CD4-positive, alpha-beta memory T cell (primary cell): ENCODE results near the gene FKBP3. TPM values are rescaled to one million over a fixed set of nuclear protein-coding genes. Genes with fewer than 3 reads are reported as not detected.

Experiments used
- CTCF ChIA-PET: fragments of 350-600 bp; sonication (Branson Sonifier 250); formaldehyde crosslinking; loops from one replicate; lab custom pipeline; 2021; ENCODE audit warnings: inconsistent platforms; ENCODE audit not compliant: partially characterized antibody; lab: Charles Lee
- POLR2A ChIA-PET: fragments of 350-600 bp; sonication (Branson Sonifier 250); formaldehyde crosslinking; loops from one replicate; lab custom pipeline; 2021; ENCODE audit not compliant: partially characterized antibody; lab: Charles Lee
- DNase-seq, 5 donors: peaks; one replicate each; pipeline versions ENCODE4 v3.0.0 to v3.0.0-alpha.2; 2020 to 2022; ENCODE audit warnings: mixed read lengths in 1 of 5
- H3K27ac ChIP-seq: one replicate; pipeline ENCODE4 v1.7.0; 2013; ENCODE audit warnings: low read depth, low read length
- H3K27me3 ChIP-seq: 2 replicates; pipeline ENCODE4 v1.7.0; 2013; ENCODE audit warnings: mild to moderate bottlenecking, low read length, moderate library complexity; ENCODE audit not compliant: insufficient read depth
- H3K36me3 ChIP-seq: 2 replicates; pipeline ENCODE4 v1.7.0; 2013; ENCODE audit warnings: mild to moderate bottlenecking, low read length, moderate library complexity; ENCODE audit not compliant: insufficient read depth
- H3K4me1 ChIP-seq: 2 replicates; pipeline ENCODE4 v1.7.0; 2013; ENCODE audit warnings: mild to moderate bottlenecking, low read length, moderate library complexity; ENCODE audit not compliant: insufficient read depth
- H3K4me3 ChIP-seq, 2 donors: one replicate each; pipeline ENCODE4 v1.7.0; 2013; ENCODE audit warnings: low read length in 2 of 2, mild to moderate bottlenecking in 1 of 2
- H3K9me3 ChIP-seq, 2 donors: one replicate each; pipeline ENCODE4 v1.7.0; 2013; ENCODE audit warnings: low read length in 2 of 2, control low read depth in 1 of 2; ENCODE audit not compliant: control insufficient read depth in 1 of 2
- H3K27ac Mint-ChIP-seq, 7 donors: one replicate each; pipeline ENCODE4 v1.8.0; 2020 to 2021; ENCODE audit warnings: mixed read lengths in 7 of 7, mild to moderate bottlenecking in 6 of 7, inconsistent platforms in 3 of 7, moderate library complexity in 3 of 7
- H3K27me3 Mint-ChIP-seq, 2 donors: one replicate each; pipeline ENCODE4 v1.8.0; 2020 to 2021; ENCODE audit warnings: mixed read lengths in 2 of 2
- H3K36me3 Mint-ChIP-seq, 2 donors: one replicate each; pipeline ENCODE4 v1.8.0; 2020 to 2021; ENCODE audit warnings: mixed read lengths in 2 of 2, inconsistent platforms in 1 of 2, mild to moderate bottlenecking in 1 of 2
- H3K4me1 Mint-ChIP-seq, 4 donors: one replicate each; pipeline ENCODE4 v1.8.0; 2020 to 2021; ENCODE audit warnings: mixed read lengths in 4 of 4, mild to moderate bottlenecking in 1 of 4
- H3K4me3 Mint-ChIP-seq, 8 donors: one replicate each; pipeline ENCODE4 v1.8.0; 2020 to 2021; ENCODE audit warnings: mixed read lengths in 8 of 8, mild to moderate bottlenecking in 7 of 8, moderate library complexity in 6 of 8, inconsistent platforms in 3 of 8
- H3K9me3 Mint-ChIP-seq, 8 donors: one replicate each; pipeline ENCODE4 v1.8.0; 2020 to 2021; ENCODE audit warnings: mixed read lengths in 8 of 8, mild to moderate bottlenecking in 5 of 8, inconsistent platforms in 3 of 8, moderate library complexity in 1 of 8
- intact Hi-C: fragments of 100-400 bp; cut with micrococcal nuclease; formaldehyde crosslinking; loops from one replicate; pipeline ENCODE4 v1.15.1; 2023
- polyA plus RNA-seq, 2 donors: library from polyadenylated mRNA; unstranded; fragments of 300-500 nt; fragmentation: Illumina TruSeq; gene quantifications; one replicate each; pipeline ENCODE4 v1.2.3, GENCODE V29; 2021
- total RNA-seq, 2 experiments: library from RNA; stranded (reverse); gene quantifications; one replicate each; pipeline ENCODE4 v1.2.3, GENCODE V29; 2021

FKBP3 gene
- total and polyA plus RNA-seq, 4 experiments from 2014 or later, result 57.0 to 101 (median 63.3) TPM

GRCh38 chr14:45135156-45135555 lies 875 bp upstream of the FKBP3 start:
- Histone ChIP-seq H3K4me1 (peaks cover 42% of the 10 kb centered on the region), H3K36me3 (no peaks in the 10 kb centered on the region), H3K27me3 (no peaks in the 10 kb centered on the region), H3K9me3 (no peaks in the 10 kb centered on the region), H3K27ac (peak overlapping the region; percentile 91), H3K4me3 (peak overlapping the region; percentile 42 to 97)
- ChIA-PET POLR2A (interaction anchor here (1.0 to 4.7 kb wide), 8 partner anchors 9 to 238 kb away, joined by 3 to 77 read pairs (median 12); partner anchors contain the start of genes KLHL28, MIS18BP1, PRPF39 and TOGARAM1), CTCF (interaction anchor here (1.5 to 2.3 kb wide), 3 partner anchors 18 to 134 kb away, joined by 3 to 6 read pairs (median 5); partner anchors contain the start of gene MIS18BP1)
- Mint-ChIP-seq H3K27me3 (no peaks in the 10 kb centered on the region), H3K36me3 (peaks cover 0 to 26% of the 10 kb centered on the region in 2 donors), H3K4me1 (peaks cover 26 to 64% (median 46%) of the 10 kb centered on the region in 4 donors), H3K9me3 (no peaks in the 10 kb centered on the region), H3K4me3 (peak overlapping the region; percentile 89 to 100 (median 98)), H3K27ac (peak overlapping the region; percentile 91 to 99 (median 97))
- DNase-seq, result no peak
- intact Hi-C loops, result no loop called here

- H3K4me3 Mint-ChIP-seq, result peak overlapping the region; percentile 89 to 100 (median 98)
- no peaks in the 10 kb centered on the region for H3K27me3 ChIP-seq
- peak overlapping the region; percentile 91 to 97 for H3K4me3 ChIP-seq
- peaks cover 47% of the 10 kb centered on the region for H3K4me1 ChIP-seq
- peaks cover under 1 to 29% of the 10 kb centered on the region in 2 donors for H3K36me3 Mint-ChIP-seq
- H3K27ac ChIP-seq, result peak overlapping the region; percentile 91
- H3K27me3 Mint-ChIP-seq, result no peaks in the 10 kb centered on the region
- H3K4me1 Mint-ChIP-seq, result peaks cover 25 to 59% (median 43%) of the 10 kb centered on the region in 4 donors
- H3K9me3 ChIP-seq, result no peaks in the 10 kb centered on the region
- CTCF ChIA-PET, result interaction anchor here (1.2 to 1.5 kb wide), 3 partner anchors 116 to 171 kb away, joined by 4 to 5 read pairs (median 4); partner anchors contain the start of genes MIS18BP1 and TOGARAM1
- intact Hi-C loops, result loop anchor here (1.0 kb wide), 5 partner anchors 49 to 236 kb away; partner anchors contain the start of genes KLHL28, MIS18BP1 and PRPF39
- no peaks in the 10 kb centered on the region for H3K9me3 Mint-ChIP-seq
- no peaks in the 10 kb centered on the region for H3K36me3 ChIP-seq
- POLR2A ChIA-PET, result interaction anchor here (0.6 to 4.7 kb wide), 12 partner anchors 9 to 237 kb away, joined by 3 to 77 read pairs (median 6); partner anchors contain the start of genes KLHL28, MIS18BP1, PRPF39 and TOGARAM1
- DNase-seq, result no peak
- H3K27ac Mint-ChIP-seq, result peak overlapping the region; percentile 91 to 99 (median 97)
Measured at GRCh38 chr14:45133683-45134050, 614 bp downstream of the FKBP3 start.

- Histone ChIP-seq H3K27ac (no peak overlapping the region), H3K4me1 (peaks cover 27% of the 10 kb centered on the region), H3K36me3 (no peaks in the 10 kb centered on the region), H3K27me3 (no peaks in the 10 kb centered on the region), H3K4me3 (no peak overlapping the region), H3K9me3 (no peaks in the 10 kb centered on the region)
- no peak for DNase-seq
- Mint-ChIP-seq H3K27me3 (no peaks in the 10 kb centered on the region), H3K4me3 (no peak overlapping the region), H3K27ac (no peak overlapping the region), H3K4me1 (peaks cover 12 to 33% (median 17%) of the 10 kb centered on the region in 4 donors), H3K36me3 (peaks cover 19 to 22% of the 10 kb centered on the region in 2 donors), H3K9me3 (no peaks in the 10 kb centered on the region)
- POLR2A ChIA-PET, result interaction anchor here (1.6 kb wide), 1 partner anchor 167 kb away, joined by 3 read pairs; the partner anchor contains the start of genes KLHL28 and TOGARAM1
- CTCF ChIA-PET, result interaction anchor here (0.8 to 1.5 kb wide), 3 partner anchors 30 to 139 kb away, joined by 3 read pairs; no protein-coding TSS in a partner anchor
- intact Hi-C loops, result no loop called here
Measured at GRCh38 chr14:45128963-45129629, 5.2 kb downstream of the FKBP3 start.

GRCh38 chr14:45125754-45126153 lies 8.5 kb downstream of the FKBP3 start:
- Histone ChIP-seq H3K27ac (no peak overlapping the region), H3K4me1 (peaks cover 7% of the 10 kb centered on the region), H3K36me3 (peaks cover 4% of the 10 kb centered on the region), H3K27me3 (no peaks in the 10 kb centered on the region), H3K4me3 (no peak overlapping the region), H3K9me3 (no peaks in the 10 kb centered on the region)
- Mint-ChIP-seq H3K36me3 (peaks cover 35 to 36% of the 10 kb centered on the region in 2 donors), H3K4me1 (peaks cover 2 to 10% (median 5%) of the 10 kb centered on the region in 4 donors), H3K27me3 (no peaks in the 10 kb centered on the region), H3K27ac (peak overlapping the region in 2 of 7 donors; percentile 39 to 86), H3K9me3 (no peaks in the 10 kb centered on the region), H3K4me3 (no peak overlapping the region)
- ChIA-PET CTCF (no interaction called here), POLR2A (interaction anchor here (0.7 to 1.3 kb wide), 3 partner anchors 9 to 170 kb away, joined by 3 read pairs; partner anchors contain the start of gene FKBP3)
- intact Hi-C loops, result no loop called here
- DNase-seq, result no peak

- DNase-seq, result no peak
- Histone ChIP-seq H3K27me3 (no peaks in the 10 kb centered on the region), H3K27ac (no peak overlapping the region), H3K9me3 (no peaks in the 10 kb centered on the region), H3K4me3 (no peak overlapping the region), H3K36me3 (peaks cover 14% of the 10 kb centered on the region), H3K4me1 (no peaks in the 10 kb centered on the region)
- Mint-ChIP-seq H3K36me3 (peaks cover 38 to 47% of the 10 kb centered on the region in 2 donors), H3K4me3 (no peak overlapping the region), H3K27ac (no peak overlapping the region), H3K9me3 (no peaks in the 10 kb centered on the region), H3K4me1 (peaks cover 0 to 7% (median 3%) of the 10 kb centered on the region in 4 donors), H3K27me3 (no peaks in the 10 kb centered on the region)
- intact Hi-C loops, result no loop called here
- POLR2A ChIA-PET, result interaction anchor here (0.9 to 1.1 kb wide), 2 partner anchors 11 to 130 kb away, joined by 3 to 4 read pairs; partner anchors contain the start of gene FKBP3
- CTCF ChIA-PET, result no interaction called here
Measured at GRCh38 chr14:45123271-45123670, 11.0 kb downstream of the FKBP3 start.

- no peak overlapping the region for H3K4me3 Mint-ChIP-seq
Measured at GRCh38 chr14:45120096-45120495, 14.2 kb downstream of the FKBP3 start.

GRCh38 chr14:45118594-45118993 lies 15.7 kb downstream of the FKBP3 start:
- Histone ChIP-seq H3K36me3 (peaks cover 44% of the 10 kb centered on the region), H3K4me1 (peaks cover 1% of the 10 kb centered on the region), H3K27me3 (no peaks in the 10 kb centered on the region), H3K27ac (no peak overlapping the region), H3K4me3 (no peak overlapping the region), H3K9me3 (no peaks in the 10 kb centered on the region)
- peaks cover 26 to 64% of the 10 kb centered on the region in 2 donors for H3K36me3 Mint-ChIP-seq
- no peak overlapping the region for H3K4me3 Mint-ChIP-seq
- no peaks in the 10 kb centered on the region for H3K27me3 Mint-ChIP-seq
- intact Hi-C loops, result no loop called here
- ChIA-PET POLR2A (interaction anchor here (0.6 to 1.3 kb wide), 2 partner anchors 14 to 22 kb away, joined by 3 read pairs; no protein-coding TSS in a partner anchor), CTCF (no interaction called here)
- no peak overlapping the region for H3K27ac Mint-ChIP-seq
- H3K9me3 Mint-ChIP-seq, result no peaks in the 10 kb centered on the region
- no peak for DNase-seq
- peaks cover 2 to 5% (median 3%) of the 10 kb centered on the region in 4 donors for H3K4me1 Mint-ChIP-seq

More at GRCh38 chr14:45120096-45120495, 14.2 kb downstream of the FKBP3 start:
- CTCF ChIA-PET, result no interaction called here
- H3K27ac ChIP-seq, result no peak overlapping the region
- H3K27me3 ChIP-seq, result no peaks in the 10 kb centered on the region
- intact Hi-C loops, result no loop called here
- peaks cover 31% of the 10 kb centered on the region for H3K36me3 ChIP-seq
- no peak for DNase-seq
- POLR2A ChIA-PET, result no interaction called here
- H3K27me3 Mint-ChIP-seq, result no peaks in the 10 kb centered on the region
- no peaks in the 10 kb centered on the region for H3K4me1 ChIP-seq
- H3K9me3 Mint-ChIP-seq, result no peaks in the 10 kb centered on the region
- H3K36me3 Mint-ChIP-seq, result peaks cover 30 to 59% of the 10 kb centered on the region in 2 donors
- H3K4me3 ChIP-seq, result no peak overlapping the region
- peaks cover 0 to 1% (median 0%) of the 10 kb centered on the region in 4 donors for H3K4me1 Mint-ChIP-seq
- peak overlapping the region in 1 of 7 donors; percentile 53 for H3K27ac Mint-ChIP-seq
- H3K9me3 ChIP-seq, result no peaks in the 10 kb centered on the region
